GM12864 (cell line): ENCODE data around the gene TRIM31.

Source experiments
- DNase-seq: peaks from one replicate; pipeline ENCODE4 v3.0.0-alpha.2; 2011; ENCODE audit warnings: low read depth
- H3K4me3 ChIP-seq: 2 replicates; pipeline ENCODE4 v1.5.1; 2011; ENCODE audit warnings: mild to moderate bottlenecking, low read depth, low read length, control low read depth
- TF ChIP-seq, protein P1 (sequence below): IDR thresholded peaks from 2 replicates; pipeline ENCODE4 v1.5.1; 2011; ENCODE audit warnings: low read depth, mild to moderate bottlenecking, moderate library complexity, low read length, control low read depth, inconsistent platforms; ENCODE audit errors: missing control alignments

The TRIM31 gene

DNA sequence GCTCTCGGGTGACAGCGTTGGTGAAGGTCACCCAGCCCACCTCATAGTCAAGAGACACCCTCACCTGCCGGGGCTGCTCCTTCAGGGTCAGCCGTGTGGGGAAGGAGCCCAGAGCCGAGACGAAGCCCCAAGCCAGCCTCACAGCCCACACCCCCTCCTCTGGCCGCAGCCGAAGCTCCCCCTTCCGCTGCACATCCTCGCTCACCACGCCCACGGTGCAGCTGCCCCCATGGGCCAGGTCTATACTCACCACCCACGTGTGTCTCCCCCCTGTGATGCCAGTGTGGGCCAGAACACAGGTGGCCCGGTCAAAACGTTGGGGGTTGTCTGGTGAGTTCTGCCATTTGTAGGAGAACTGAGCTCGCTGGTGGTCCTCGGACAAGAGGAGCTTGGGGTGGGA, 41.2 kb upstream of the TRIM31 start:
- TF ChIP-seq, protein P1, sequence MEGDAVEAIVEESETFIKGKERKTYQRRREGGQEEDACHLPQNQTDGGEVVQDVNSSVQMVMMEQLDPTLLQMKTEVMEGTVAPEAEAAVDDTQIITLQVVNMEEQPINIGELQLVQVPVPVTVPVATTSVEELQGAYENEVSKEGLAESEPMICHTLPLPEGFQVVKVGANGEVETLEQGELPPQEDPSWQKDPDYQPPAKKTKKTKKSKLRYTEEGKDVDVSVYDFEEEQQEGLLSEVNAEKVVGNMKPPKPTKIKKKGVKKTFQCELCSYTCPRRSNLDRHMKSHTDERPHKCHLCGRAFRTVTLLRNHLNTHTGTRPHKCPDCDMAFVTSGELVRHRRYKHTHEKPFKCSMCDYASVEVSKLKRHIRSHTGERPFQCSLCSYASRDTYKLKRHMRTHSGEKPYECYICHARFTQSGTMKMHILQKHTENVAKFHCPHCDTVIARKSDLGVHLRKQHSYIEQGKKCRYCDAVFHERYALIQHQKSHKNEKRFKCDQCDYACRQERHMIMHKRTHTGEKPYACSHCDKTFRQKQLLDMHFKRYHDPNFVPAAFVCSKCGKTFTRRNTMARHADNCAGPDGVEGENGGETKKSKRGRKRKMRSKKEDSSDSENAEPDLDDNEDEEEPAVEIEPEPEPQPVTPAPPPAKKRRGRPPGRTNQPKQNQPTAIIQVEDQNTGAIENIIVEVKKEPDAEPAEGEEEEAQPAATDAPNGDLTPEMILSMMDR: no peak
- H3K4me3 ChIP-seq: no peak overlapping the region
- DNase-seq: no peak

DNA sequence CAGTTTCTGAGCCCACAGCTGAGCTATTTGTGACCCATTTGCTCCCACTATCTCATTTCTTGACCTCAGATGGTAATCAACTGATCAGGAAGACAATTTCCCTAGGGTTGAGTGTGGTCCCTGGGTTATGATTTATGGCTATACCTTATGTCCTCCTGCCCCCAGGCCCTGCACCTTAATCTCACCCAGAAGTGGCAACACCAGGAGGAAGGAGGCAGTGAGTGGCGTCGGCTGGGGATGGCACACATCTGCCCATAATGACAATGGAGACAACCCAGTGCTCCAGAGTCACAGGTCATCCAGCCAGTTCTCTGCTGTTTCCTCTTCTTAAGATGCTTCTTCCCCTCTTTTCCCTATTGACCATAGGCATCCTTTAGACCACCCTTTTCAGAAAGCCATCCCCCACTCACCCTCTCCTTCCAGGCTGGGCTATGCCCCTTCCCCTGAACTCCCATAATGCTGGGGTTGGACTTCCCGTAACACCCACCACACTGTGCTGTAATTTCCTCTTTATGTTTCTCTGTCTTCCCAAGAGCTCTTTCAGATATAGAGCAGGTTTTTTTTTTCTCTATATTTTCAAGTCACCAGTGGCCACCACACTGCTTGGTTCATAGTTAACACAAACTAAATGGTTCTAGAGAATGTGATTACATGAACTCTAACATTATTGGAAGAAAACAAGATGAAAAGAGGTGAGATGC, 40.2 kb upstream of the TRIM31 start:
- no peak for DNase-seq
- H3K4me3 ChIP-seq: no peak overlapping the region
- TF ChIP-seq, protein P1: no peak

DNA sequence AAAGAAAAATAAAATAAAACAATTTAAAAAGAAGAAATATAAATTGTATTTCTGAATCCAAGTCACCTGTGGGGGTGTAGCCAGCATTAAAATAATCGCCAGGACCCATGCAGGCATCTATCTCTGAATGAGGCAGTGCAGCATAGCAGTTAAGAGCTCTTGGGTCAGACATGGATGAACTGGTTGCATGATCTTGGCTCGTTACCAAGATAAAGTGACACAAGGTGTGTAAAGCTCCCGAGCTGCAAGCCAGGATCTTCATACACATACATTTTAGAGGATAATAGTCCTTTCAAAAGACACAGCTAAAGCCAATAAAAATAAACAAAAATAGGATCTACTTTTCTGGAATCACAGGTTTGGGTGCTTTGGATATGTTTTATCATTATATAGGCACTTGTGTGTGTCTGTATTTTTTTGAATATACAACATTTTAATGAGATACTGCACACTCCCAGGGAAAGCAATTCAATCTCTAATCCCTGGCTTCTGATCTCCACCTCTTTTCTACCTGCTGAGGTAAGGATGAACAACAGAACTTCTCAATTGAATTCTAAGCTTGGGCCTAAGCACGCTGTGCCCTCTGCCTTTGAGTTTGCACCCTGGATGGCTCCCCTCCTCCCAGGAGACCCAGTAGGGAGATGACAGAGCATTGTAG, 39.3 kb upstream of the TRIM31 start:
- DNase-seq: no peak
- H3K4me3 ChIP-seq: no peak overlapping the region
- TF ChIP-seq, protein P1: no peak

DNA sequence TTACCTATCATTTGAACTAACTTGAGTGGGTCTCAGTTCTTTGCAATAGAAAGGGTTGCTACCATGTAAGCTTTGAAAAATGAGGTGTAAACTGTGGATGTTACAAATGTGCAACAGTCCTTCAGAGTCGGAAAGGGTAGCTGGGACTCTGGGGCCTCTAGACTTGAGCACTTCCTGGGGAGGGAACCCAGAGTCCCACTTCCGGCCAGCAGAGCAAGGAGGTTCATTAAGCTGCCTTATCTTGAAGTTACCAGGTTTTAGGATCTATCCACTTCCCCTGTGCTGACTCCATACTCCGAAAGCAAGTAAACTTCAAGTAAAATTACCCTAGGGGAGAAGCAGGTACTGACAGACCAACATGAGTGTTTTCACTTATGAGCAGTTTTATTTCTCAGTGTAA, 38.7 kb upstream of the TRIM31 start:
- H3K4me3 ChIP-seq: no peak overlapping the region
- DNase-seq: no peak
- TF ChIP-seq, protein P1: no peak

DNA sequence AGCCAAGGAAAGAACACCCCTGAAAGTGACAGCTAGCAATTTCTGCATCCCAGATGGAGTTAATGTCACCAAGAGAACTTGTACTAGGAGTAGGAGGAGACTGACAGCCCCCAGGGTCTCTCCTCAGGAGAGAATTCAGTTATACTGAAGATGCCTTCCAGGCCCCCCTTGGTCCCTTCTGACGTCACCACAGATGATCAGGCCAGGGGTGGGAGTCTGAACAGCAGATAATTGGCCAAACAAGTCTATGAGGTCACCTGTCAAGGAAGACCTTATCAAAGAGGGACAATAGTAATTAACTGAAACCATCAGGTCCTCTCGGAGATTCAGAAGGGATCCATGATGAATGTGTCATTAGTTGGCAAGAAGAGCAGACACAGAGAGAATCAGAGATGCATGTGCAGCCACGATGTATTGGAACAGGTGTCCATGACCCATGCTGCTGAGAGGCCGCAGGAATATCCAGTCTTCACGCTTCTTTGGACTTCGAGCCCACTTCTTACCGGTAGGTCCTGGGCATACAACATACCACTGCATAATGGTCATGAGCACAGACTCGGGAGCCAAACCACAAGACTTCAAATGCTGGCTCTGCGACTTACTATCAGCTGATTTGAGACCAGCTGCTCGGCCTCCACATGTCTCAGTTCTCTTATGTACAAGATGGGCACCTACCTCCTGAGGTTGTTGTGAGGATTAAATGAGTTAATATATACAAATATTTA, 37.9 kb upstream of the TRIM31 start:
- DNase-seq: no peak
- TF ChIP-seq, protein P1: no peak
- no peak overlapping the region for H3K4me3 ChIP-seq

DNA sequence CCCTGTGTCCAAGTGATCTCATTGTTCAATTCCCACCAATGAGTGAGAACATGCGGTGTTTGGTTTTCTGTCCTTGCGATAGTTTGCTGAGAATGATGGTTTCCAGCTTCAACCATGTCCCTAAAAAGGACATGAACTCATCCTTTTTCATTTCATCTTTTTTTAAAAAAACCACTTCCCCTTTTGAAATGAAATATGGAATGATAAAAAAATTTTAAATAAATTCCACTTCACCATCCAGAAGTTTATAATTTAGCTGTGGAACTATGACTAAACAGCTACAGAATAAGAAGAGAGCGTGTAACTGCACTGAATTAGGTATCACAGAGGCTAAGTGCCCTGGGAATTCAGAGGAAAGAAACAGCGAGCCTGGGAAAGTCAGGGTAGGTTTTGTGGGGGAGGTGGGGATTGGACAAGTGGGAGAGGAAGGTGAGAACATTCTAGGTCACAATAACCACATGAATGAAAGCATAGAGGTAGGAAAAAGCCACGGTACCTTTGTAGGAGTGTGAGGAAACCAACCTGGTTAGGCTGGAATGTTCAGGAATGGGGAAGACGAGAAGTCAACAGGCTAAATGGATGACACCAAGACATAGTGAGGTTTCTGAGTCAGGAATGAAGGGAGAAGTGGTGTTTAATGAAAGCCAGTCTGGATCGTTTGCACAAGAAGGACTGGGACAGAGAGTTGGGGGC, 37.1 kb upstream of the TRIM31 start:
- H3K4me3 ChIP-seq: no peak overlapping the region
- no peak for DNase-seq
- TF ChIP-seq, protein P1: no peak
